OCI-LY1 (cell line): Measurements from ENCODE around the gene TMEM247.

Experiments used
- EZH2 ChIP-seq: fragments of 200-600 bp; sonication (generic), shearing (Covaris generic); IDR thresholded peaks from 2 replicates; pipeline ENCODE4 v1.8.0; 2017; ENCODE audit warnings: borderline replicate concordance, mixed run types, mild to moderate bottlenecking, antibody characterized with exemption, low read length, moderate library complexity, mixed read lengths
- TF ChIP-seq, protein P1 (sequence below): fragments of 200-600 bp; sonication (generic), shearing (Covaris generic); IDR thresholded peaks from 2 replicates; pipeline ENCODE4 v1.5.1; 2017; ENCODE audit warnings: mild to moderate bottlenecking, antibody characterized with exemption, low read length, moderate library complexity, mixed read lengths

DNA sequence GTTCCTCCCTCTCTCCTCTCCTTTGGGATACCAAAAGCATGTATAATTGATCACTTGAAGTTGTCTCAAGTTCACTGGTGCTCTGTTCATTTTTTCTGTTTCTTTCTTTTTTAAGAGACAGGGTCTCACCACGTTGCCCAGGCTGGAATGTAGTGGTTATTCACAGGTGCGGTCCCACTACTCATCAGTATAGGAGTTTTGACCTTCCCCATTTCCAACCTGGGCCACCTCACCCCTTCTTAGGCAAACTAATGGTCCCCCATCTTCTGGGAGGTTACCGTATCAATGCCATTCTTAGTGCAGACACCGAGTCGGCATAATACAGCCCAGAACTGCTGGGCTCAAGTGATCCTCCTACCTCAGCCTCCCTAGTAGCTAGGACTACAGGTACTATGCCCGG is 31.3 kb upstream of the TMEM247 start:
- TF ChIP-seq, protein P1, sequence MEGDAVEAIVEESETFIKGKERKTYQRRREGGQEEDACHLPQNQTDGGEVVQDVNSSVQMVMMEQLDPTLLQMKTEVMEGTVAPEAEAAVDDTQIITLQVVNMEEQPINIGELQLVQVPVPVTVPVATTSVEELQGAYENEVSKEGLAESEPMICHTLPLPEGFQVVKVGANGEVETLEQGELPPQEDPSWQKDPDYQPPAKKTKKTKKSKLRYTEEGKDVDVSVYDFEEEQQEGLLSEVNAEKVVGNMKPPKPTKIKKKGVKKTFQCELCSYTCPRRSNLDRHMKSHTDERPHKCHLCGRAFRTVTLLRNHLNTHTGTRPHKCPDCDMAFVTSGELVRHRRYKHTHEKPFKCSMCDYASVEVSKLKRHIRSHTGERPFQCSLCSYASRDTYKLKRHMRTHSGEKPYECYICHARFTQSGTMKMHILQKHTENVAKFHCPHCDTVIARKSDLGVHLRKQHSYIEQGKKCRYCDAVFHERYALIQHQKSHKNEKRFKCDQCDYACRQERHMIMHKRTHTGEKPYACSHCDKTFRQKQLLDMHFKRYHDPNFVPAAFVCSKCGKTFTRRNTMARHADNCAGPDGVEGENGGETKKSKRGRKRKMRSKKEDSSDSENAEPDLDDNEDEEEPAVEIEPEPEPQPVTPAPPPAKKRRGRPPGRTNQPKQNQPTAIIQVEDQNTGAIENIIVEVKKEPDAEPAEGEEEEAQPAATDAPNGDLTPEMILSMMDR = no peak
- no peak for TF ChIP-seq EZH2
